ENCODE measurements around the gene LRRC8E. TPM values are rescaled to one million over a fixed set of nuclear protein-coding genes. Genes with fewer than 3 reads are reported as not detected.

Gene LRRC8E
- total and polyA plus RNA-seq, 4 donors, result 1.8 to 3.3 (median 2.4) TPM; not detected in 1

- 95% methylated on average over 13 of the region's 13 CpGs for WGBS
Observed at GRCh38 chr19:7940841-7941240, 52.5 kb downstream of the LRRC8E start.

GRCh38 chr19:7941895-7942596 is 53.7 kb downstream of the LRRC8E start:
- 92% methylated on average over 19 of the region's 19 CpGs for WGBS
- H3K27ac ChIP-seq (ENCODE audit: low read depth in 1 of 2, low read length in 2 of 2), result no peak overlapping the region
- peak overlapping the region in 1 of 3 donors; percentile 79 for H3K4me3 ChIP-seq (ENCODE audit: low read depth in 1 of 3, low read length in 3 of 3)
- no peaks in the 10 kb centered on the region for H3K27me3 ChIP-seq (ENCODE audit: control insufficient read depth in 4 of 4, insufficient read depth in 4 of 4, low read length in 3 of 4)
- no peak for DNase-seq (ENCODE audit: low spot score)
- H3K4me1 ChIP-seq (ENCODE audit: control insufficient read depth in 4 of 4, insufficient read depth in 4 of 4, low read length in 3 of 4), result peaks cover 3 to 23% (median 11%) of the 10 kb centered on the region in 4 donors
- H3K9me3 ChIP-seq (ENCODE audit: control insufficient read depth in 4 of 4, low read length in 3 of 4), result no peaks in the 10 kb centered on the region
- no peak overlapping the region for H3K9ac ChIP-seq (ENCODE audit: low read depth in 1 of 2, low read length in 2 of 2)
- TF ChIP-seq RAD21 (IDR thresholded peaks at IDR 0.05) (no peak), YY1 (IDR thresholded peaks at IDR 0.05) (no peak), CTCF (IDR thresholded peaks at IDR 0.05; ENCODE audit: low read depth, low read length, missing input control) (no peak), ZBTB33 (IDR thresholded peaks at IDR 0.05) (no peak), ATF3 (IDR thresholded peaks at IDR 0.05) (no peak), FOXA2 (IDR thresholded peaks at IDR 0.05) (no peak), EGR1 (IDR thresholded peaks at IDR 0.05; ENCODE audit: low read depth in 2 of 2) (no peak), SP1 (IDR thresholded peaks at IDR 0.05) (no peak), GABPA (IDR thresholded peaks at IDR 0.05 in 1 of 2, conservative IDR thresholded peaks at IDR 0.05 in 1 of 2) (no peak), HNF4G (IDR thresholded peaks at IDR 0.05) (no peak), HNF4A (conservative IDR thresholded peaks at IDR 0.05) (no peak), MAX (IDR thresholded peaks at IDR 0.05) (no peak), NR2F2 (IDR thresholded peaks at IDR 0.05) (no peak), JUND (IDR thresholded peaks at IDR 0.05) (no peak), REST (IDR thresholded peaks at IDR 0.05) (no peak)
- H3K36me3 ChIP-seq (ENCODE audit: control insufficient read depth in 4 of 4, insufficient read depth in 3 of 4, low read depth in 1 of 4, low read length in 3 of 4), result peaks cover 5 to 27% (median 9%) of the 10 kb centered on the region in 4 donors

More at GRCh38 chr19:7940841-7941240, 52.5 kb downstream of the LRRC8E start:
- Histone ChIP-seq H3K4me3 (ENCODE audit: low read depth in 1 of 3, low read length in 3 of 3) (no peak overlapping the region), H3K9me3 (ENCODE audit: control insufficient read depth in 4 of 4, low read length in 3 of 4) (no peaks in the 10 kb centered on the region), H3K4me1 (ENCODE audit: control insufficient read depth in 4 of 4, insufficient read depth in 4 of 4, low read length in 3 of 4) (peaks cover 3 to 27% (median 11%) of the 10 kb centered on the region in 4 donors), H3K36me3 (ENCODE audit: control insufficient read depth in 4 of 4, insufficient read depth in 3 of 4, low read depth in 1 of 4, low read length in 3 of 4) (peaks cover 8 to 27% (median 10%) of the 10 kb centered on the region in 4 donors), H3K27ac (ENCODE audit: low read depth in 1 of 2, low read length in 2 of 2) (no peak overlapping the region), H3K27me3 (ENCODE audit: control insufficient read depth in 4 of 4, insufficient read depth in 4 of 4, low read length in 3 of 4) (no peaks in the 10 kb centered on the region), H3K9ac (ENCODE audit: low read depth in 1 of 2, low read length in 2 of 2) (no peak overlapping the region)
- TF ChIP-seq ZBTB33 (IDR thresholded peaks at IDR 0.05) (no peak), RXRA (IDR thresholded peaks at IDR 0.05) (no peak)
- no peak for DNase-seq (ENCODE audit: low spot score)
